Erythroblast (primary cell): ENCODE data around the gene KLHDC3.

Experiments used
- GATA1 ChIP-seq: IDR thresholded peaks from 2 replicates; pipeline ENCODE4 v1.6.1; 2011; ENCODE audit warnings: low read depth, mild to moderate bottlenecking, control low read depth, low read length, moderate library complexity
- POLR2A ChIP-seq: IDR thresholded peaks from 2 replicates; pipeline ENCODE4 v1.6.1; 2011; ENCODE audit warnings: mild to moderate bottlenecking, low read length

- TF ChIP-seq POLR2A (no peak), GATA1 (no peak)
Measured at GRCh38 chr6:43040542-43041257, 26.7 kb downstream of the KLHDC3 start.
